Neural cell (in vitro differentiated cells): Measurements from ENCODE around the gene NOM1.

Source experiments
- CTCF ChIP-seq: fragments of 450-650 bp; IDR thresholded peaks from 2 replicates; pipeline ENCODE4 v1.5.1; 2014; ENCODE audit warnings: antibody characterized with exemption, mild to moderate bottlenecking, moderate library complexity; ENCODE audit not compliant: poor library complexity, severe bottlenecking
- EP300 ChIP-seq: fragments of 450-650 bp; conservative IDR thresholded peaks from 2 replicates; pipeline ENCODE4 v1.6.1; 2014; ENCODE audit warnings: antibody characterized with exemption, mild to moderate bottlenecking, moderate library complexity; ENCODE audit not compliant: poor library complexity, severe bottlenecking
- EZH2 ChIP-seq: fragments of 200-600, 300-800 bp; shearing (Covaris generic), sonication (generic); IDR thresholded peaks from 2 replicates; pipeline ENCODE4 v1.6.1; 2014; ENCODE audit warnings: antibody characterized with exemption, low read length, borderline replicate concordance, mild to moderate bottlenecking; ENCODE audit not compliant: insufficient read depth, poor library complexity, severe bottlenecking
- POLR2AphosphoS5 ChIP-seq: IDR thresholded peaks from 2 replicates; pipeline ENCODE4 v1.6.1; 2012
- SMC3 ChIP-seq: fragments of 450-650 bp; conservative IDR thresholded peaks from 2 replicates; pipeline ENCODE4 v1.6.1; 2014; ENCODE audit warnings: antibody characterized with exemption, mild to moderate bottlenecking, moderate library complexity; ENCODE audit not compliant: poor library complexity
- TAF1 ChIP-seq: IDR thresholded peaks from 2 replicates; pipeline ENCODE4 v1.6.1; 2012; ENCODE audit warnings: low read depth

GRCh38 chr7:157018328-157018996 lies 69.0 kb downstream of the NOM1 start:
- no peak for TF ChIP-seq CTCF
- no peak for TF ChIP-seq SMC3
- TF ChIP-seq POLR2AphosphoS5: no peak
- no peak for TF ChIP-seq EP300
- peak; percentile 15 for TF ChIP-seq EZH2
- TF ChIP-seq TAF1: no peak
